B cell (primary cell): ENCODE measurements around the gene BCO2. TPM values are rescaled to one million over a fixed set of nuclear protein-coding genes. Genes with fewer than 3 reads are reported as not detected.

Experiments used
- ATAC-seq: fragments of 200-7000 bp; cut with Tn5 transposase; one replicate; pipeline ENCODE4 v1.10.0; 2021; ENCODE audit warnings: low read depth, mild to moderate bottlenecking, moderate number of reproducible peaks, moderate library complexity
- CTCF ChIA-PET: fragments of 350-600 bp; sonication (Branson Sonifier 250); formaldehyde crosslinking; loops from one replicate; lab custom pipeline; 2021; ENCODE audit warnings: antibody characterized with exemption, inconsistent platforms; lab: Charles Lee
- POLR2A ChIA-PET: fragments of 350-600 bp; sonication (Branson Sonifier 250); formaldehyde crosslinking; loops from one replicate; lab custom pipeline; 2021; ENCODE audit warnings: antibody characterized with exemption; lab: Charles Lee
- DNase-seq: peaks from one replicate; pipeline ENCODE4 v3.0.0; 2013
- H2AFZ ChIP-seq: 2 replicates; pipeline ENCODE4 v1.6.1; 2012; ENCODE audit warnings: mild to moderate bottlenecking, low read depth, low read length; ENCODE audit not compliant: insufficient read depth, poor library complexity, severe bottlenecking
- H3K27ac ChIP-seq, 2 donors: 1 replicate in 1 of 2; 2 replicates in 1 of 2; pipeline ENCODE4 v1.5.1; 2012 to 2013; ENCODE audit warnings: low read length in 2 of 2, mild to moderate bottlenecking in 2 of 2, moderate library complexity in 1 of 2
- H3K27me3 ChIP-seq, 4 experiments: fragments of 200-600 bp in 1 of 4; sonication (generic) in 1 of 4; replicated peaks in 1 of 4; 1 replicate in 2 of 4; 2 replicates in 2 of 4; pipeline versions ENCODE4 v1.6.1 to v1.7.0; 2013 to 2016; ENCODE audit warnings: low read length in 3 of 4, mild to moderate bottlenecking in 2 of 4, mixed read lengths in 1 of 4, moderate library complexity in 1 of 4; ENCODE audit not compliant: insufficient read depth in 4 of 4, control insufficient read depth in 3 of 4; ENCODE audit errors: control extremely low read depth in 1 of 4
- H3K36me3 ChIP-seq, 2 experiments: replicated peaks in 1 of 2; 1 replicate in 1 of 2; 2 replicates in 1 of 2; pipeline versions ENCODE4 v1.6.1 to v1.7.1; 2013; ENCODE audit warnings: low read length in 1 of 2; ENCODE audit not compliant: insufficient read depth in 2 of 2, control insufficient read depth in 1 of 2; ENCODE audit errors: control extremely low read depth in 1 of 2, extremely low read depth in 1 of 2
- H3K4me1 ChIP-seq, 2 donors: fragments of 200-600 bp in 1 of 2; sonication (generic) in 1 of 2; 1 replicate in 1 of 2; 2 replicates in 1 of 2; pipeline versions ENCODE4 v1.5.1 to v1.6.1; 2013 to 2017; ENCODE audit warnings: low read length in 2 of 2; ENCODE audit not compliant: control insufficient read depth in 2 of 2, insufficient read depth in 2 of 2
- H3K4me2 ChIP-seq: replicated peaks from 2 replicates; pipeline ENCODE3; 2012; ENCODE audit warnings: mild to moderate bottlenecking, low read depth, low read length; ENCODE audit not compliant: poor library complexity, severe bottlenecking
- H3K4me3 ChIP-seq, 5 experiments: fragments of 200-600 bp in 1 of 5; sonication (generic) in 1 of 5; 1 replicate in 3 of 5; 2 replicates in 2 of 5; pipeline versions ENCODE4 v1.5.1 to v1.7.0; 2011 to 2016; ENCODE audit warnings: low read length in 4 of 5, mild to moderate bottlenecking in 4 of 5, low read depth in 2 of 5, control low read depth in 1 of 5, moderate library complexity in 1 of 5; ENCODE audit not compliant: insufficient read depth in 1 of 5; ENCODE audit errors: control extremely low read depth in 1 of 5, extremely low read depth in 1 of 5
- H3K79me2 ChIP-seq: fragments of 200-600 bp; sonication (generic); one replicate; pipeline ENCODE4 v1.6.0; 2016; ENCODE audit warnings: low read length; ENCODE audit not compliant: control insufficient read depth, insufficient read depth
- H3K9ac ChIP-seq: fragments of 200-600 bp; sonication (generic); 2 replicates; pipeline ENCODE4 v1.6.1; 2017; ENCODE audit warnings: mild to moderate bottlenecking, low read length, moderate library complexity
- H3K9me3 ChIP-seq, 3 donors: one replicate each; pipeline versions ENCODE4 v1.6.1 to v1.7.1; 2013; ENCODE audit warnings: low read length in 2 of 3; ENCODE audit not compliant: control insufficient read depth in 2 of 3, insufficient read depth in 1 of 3; ENCODE audit errors: control extremely low read depth in 1 of 3
- H4K20me1 ChIP-seq: 2 replicates; pipeline ENCODE4 v1.6.0; 2012; ENCODE audit warnings: mild to moderate bottlenecking, low read length; ENCODE audit not compliant: insufficient read depth, control insufficient read depth, poor library complexity, severe bottlenecking
- H3K27ac Mint-ChIP-seq: one replicate; pipeline ENCODE4 v1.8.0; 2021; ENCODE audit warnings: mixed read lengths
- H3K27me3 Mint-ChIP-seq: one replicate; pipeline ENCODE4 v1.8.0; 2021; ENCODE audit warnings: mixed read lengths
- H3K4me1 Mint-ChIP-seq: one replicate; pipeline ENCODE4 v1.8.0; 2021; ENCODE audit warnings: mixed read lengths
- H3K4me3 Mint-ChIP-seq: one replicate; pipeline ENCODE4 v1.8.0; 2021; ENCODE audit warnings: mixed read lengths
- H3K9me3 Mint-ChIP-seq: one replicate; pipeline ENCODE4 v1.8.0; 2022; ENCODE audit warnings: mixed read lengths; ENCODE audit not compliant: insufficient read depth
- CTCF ChIP-seq: fragments of 200-600 bp; IDR thresholded peaks from one replicate; pipeline ENCODE4 v1.8.0; 2022; ENCODE audit warnings: antibody characterized with exemption, mild to moderate bottlenecking
- EZH2 ChIP-seq: IDR thresholded peaks from 2 replicates; pipeline ENCODE4 v1.6.1; 2012; ENCODE audit warnings: borderline replicate concordance, low read depth, mild to moderate bottlenecking, moderate library complexity, low read length; ENCODE audit not compliant: insufficient read depth, poor library complexity, severe bottlenecking
- WGBS: methylation state at CpG from one replicate; pipeline ENCODE4 v1.1.5; 2013; ENCODE audit warnings: missing lambda C conversion rate; ENCODE audit not compliant: insufficient coverage; 5-methylcytosine and 5-hydroxymethylcytosine counted together
- intact Hi-C: fragments of 100-400 bp; cut with micrococcal nuclease; formaldehyde crosslinking; loops from one replicate; pipeline ENCODE4 v1.10.0; 2022
- polyA plus RNA-seq: library from polyadenylated mRNA; depleted of rRNA; stranded (reverse); fragments of >200 nt; gene quantifications from 2 replicates; pipeline ENCODE4 v1.2.3, GENCODE V29; 2012
- total RNA-seq, 2 donors: library from RNA; stranded (reverse); fragments of 120-200 nt in 1 of 2; gene quantifications; 1 replicate in 1 of 2; 2 replicates in 1 of 2; pipeline versions ENCODE4 v1.2.3 to v1.2.4, GENCODE V29; 2013 to 2022

BCO2 gene
- total and polyA plus RNA-seq, 2 donors (not counting 1 experiment from before 2014, with no cell fraction given), result 1.7 to 1.8 TPM

GRCh38 chr11:112172362-112172994 lies 2.8 kb upstream of the BCO2 start:
- no peak overlapping the region for H3K9ac ChIP-seq
- H3K79me2 ChIP-seq, result no peaks in the 10 kb centered on the region
- H3K9me3 Mint-ChIP-seq, result no peaks in the 10 kb centered on the region
- H3K4me1 ChIP-seq, result peaks cover 5 to 9% of the 10 kb centered on the region in 2 donors
- ChIA-PET POLR2A (no interaction called here), CTCF (no interaction called here)
- H3K36me3 ChIP-seq, result no peaks in the 10 kb centered on the region
- no peak overlapping the region for H3K4me3 ChIP-seq
- peaks cover 10% of the 10 kb centered on the region for H3K4me1 Mint-ChIP-seq
- H3K27me3 Mint-ChIP-seq, result peaks cover 13% of the 10 kb centered on the region
- no peak for TF ChIP-seq CTCF
- no peak for TF ChIP-seq EZH2
- no peaks in the 10 kb centered on the region for H3K9me3 ChIP-seq
- H3K4me2 ChIP-seq, result no peak overlapping the region
- H3K27ac Mint-ChIP-seq, result no peak overlapping the region
- WGBS, result no CpG with 5 or more reads among the region's 2 CpGs
- intact Hi-C loops, result no loop called here
- no peaks in the 10 kb centered on the region for H4K20me1 ChIP-seq
- peaks cover 0 to 7% (median 2%) of the 10 kb centered on the region in 4 experiments for H3K27me3 ChIP-seq
- no peak for ATAC-seq
- no peak for DNase-seq
- H3K4me3 Mint-ChIP-seq, result no peak overlapping the region
- H2AFZ ChIP-seq, result no peak overlapping the region
- H3K27ac ChIP-seq, result no peak overlapping the region

DNA sequence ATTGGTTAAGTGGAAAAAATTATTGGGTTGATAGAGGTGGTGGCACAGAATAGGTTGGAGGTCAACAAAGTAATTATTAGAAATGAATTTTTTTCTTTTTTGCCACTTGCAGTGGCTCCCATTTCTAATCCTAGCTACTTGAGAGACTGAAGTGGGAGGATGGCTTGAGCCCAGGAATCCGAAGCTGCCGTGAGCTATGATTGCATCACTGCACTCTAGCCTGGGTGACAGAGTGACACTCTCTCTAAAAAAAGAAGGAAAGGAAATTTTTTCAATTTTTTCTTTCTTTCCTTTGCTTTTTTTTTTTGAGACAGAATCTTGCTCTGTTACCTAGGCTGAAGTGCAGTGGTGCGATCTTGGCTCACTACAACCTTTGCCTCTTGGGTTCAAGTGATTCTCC lies 2.2 kb upstream of the BCO2 start:
- H3K27me3 Mint-ChIP-seq, result peaks cover 13% of the 10 kb centered on the region
- ChIA-PET POLR2A (no interaction called here), CTCF (no interaction called here)
- ATAC-seq (no peak), DNase-seq (no peak)
- no peak overlapping the region for H3K27ac Mint-ChIP-seq
- no peak overlapping the region for H3K4me2 ChIP-seq
- no peaks in the 10 kb centered on the region for H4K20me1 ChIP-seq
- no peak overlapping the region for H3K4me3 Mint-ChIP-seq
- no peak overlapping the region for H3K27ac ChIP-seq
- no peaks in the 10 kb centered on the region for H3K36me3 ChIP-seq
- intact Hi-C loops, result no loop called here
- H3K4me1 Mint-ChIP-seq, result peaks cover 12% of the 10 kb centered on the region
- no peak overlapping the region for H3K4me3 ChIP-seq
- peaks cover 5 to 9% of the 10 kb centered on the region in 2 donors for H3K4me1 ChIP-seq
- no peaks in the 10 kb centered on the region for H3K9me3 Mint-ChIP-seq
- no peaks in the 10 kb centered on the region for H3K79me2 ChIP-seq
- H3K27me3 ChIP-seq, result peaks cover 0 to 7% (median 2%) of the 10 kb centered on the region in 4 experiments
- H3K9ac ChIP-seq, result no peak overlapping the region
- H2AFZ ChIP-seq, result no peak overlapping the region
- no peaks in the 10 kb centered on the region for H3K9me3 ChIP-seq
- 100% methylated on average over 1 of the region's 3 CpGs for WGBS
- no peak for TF ChIP-seq CTCF
- no peak for TF ChIP-seq EZH2
